Adrenal gland (tissue), 12 donors: ENCODE results near the gene STMN3. TPM values are rescaled to one million over a fixed set of nuclear protein-coding genes. Genes with fewer than 3 reads are reported as not detected.

Experiments
- DNase-seq, 7 donors: peaks; one replicate each; pipeline ENCODE4 v3.0.0-alpha.2; 2019 to 2020
- H3K27ac ChIP-seq, 5 donors: fragments of 200-600 bp; sonication (generic) in 4 of 5; 1 replicate in 3 of 5; 2 replicates in 2 of 5; pipeline versions ENCODE4 v1.5.1 to v1.8.0; 2016 to 2020; ENCODE audit warnings: mild to moderate bottlenecking in 1 of 5
- H3K27me3 ChIP-seq: fragments of 200-600 bp; 2 replicates; pipeline ENCODE4 v1.8.0; 2021
- H3K36me3 ChIP-seq, 2 donors: fragments of 200-600 bp; replicated peaks in 1 of 2; 1 replicate in 1 of 2; 2 replicates in 1 of 2; pipeline versions ENCODE4 v1.5.1 to v1.8.0; 2018 to 2022
- H3K4me1 ChIP-seq, 2 donors: fragments of 200-600 bp; replicated peaks in 1 of 2; 1 replicate in 1 of 2; 2 replicates in 1 of 2; pipeline versions ENCODE4 v1.5.1 to v1.8.0; 2018 to 2021
- H3K4me3 ChIP-seq, 4 donors: fragments of 200-600 bp; sonication (generic) in 3 of 4; one replicate each; pipeline ENCODE4 v1.5.1; 2016 to 2018
- H3K9me3 ChIP-seq, 3 donors: fragments of 200-600 bp; sonication (generic) in 1 of 3; replicated peaks in 1 of 3; 1 replicate in 2 of 3; 2 replicates in 1 of 3; pipeline versions ENCODE4 v1.5.1 to v1.8.0; 2016 to 2021
- POLR2A ChIP-seq, 2 donors: fragments of 450-650 bp; IDR thresholded peaks; one replicate each; pipeline ENCODE4 v1.6.1; 2017; ENCODE audit warnings: antibody characterized with exemption in 2 of 2, mild to moderate bottlenecking in 2 of 2, moderate library complexity in 1 of 2
- WGBS, 4 donors: extraction: QIAGEN DNeasy Blood & Tissue Kit in 2 of 4; methylation state at CpG; one replicate each; pipeline versions ENCODE4 v1.1.5 to v1.1.7; 2013 to 2017; 5-methylcytosine and 5-hydroxymethylcytosine counted together
- intact Hi-C, 2 donors: fragments of 100-400 bp; cut with DNase I; formaldehyde crosslinking; loops; one replicate each; pipeline versions ENCODE4 v1.14.1 to v1.15.0; 2022 to 2023
- polyA plus RNA-seq, 3 donors: library from polyadenylated mRNA; stranded (reverse); fragments of 200-250 nt in 2 of 3; fragments of 350-450 nt in 1 of 3; fragmentation: Illumina TruSeq in 1 of 3; extraction: RNeasy Lipid Tissue Mini Kit (QIAGEN cat#74804) in 1 of 3; gene quantifications; one replicate each; pipeline ENCODE4 v1.2.3, GENCODE V29; 2013 to 2014
- total RNA-seq, 9 donors: library from RNA; depleted of rRNA in 4 of 9; stranded (reverse); fragments of >200 nt in 4 of 9; fragments of 120-200 nt in 1 of 9; fragmentation: NEBNext Ultra II Directional in 1 of 9; extraction: Animal tissue kit (Norgen Biotek cat#: 25700) in 1 of 9; gene quantifications; one replicate each; pipeline versions ENCODE4 v1.1.0 to v1.2.4, GENCODE V29; 2013 to 2023
- TF ChIP-seq, protein P1 (sequence below), 6 experiments: fragments of 450-650 bp in 4 of 6; fragments of 200-600 bp in 2 of 6; sonication (generic) in 1 of 6; IDR thresholded peaks; 1 replicate in 5 of 6; 2 replicates in 1 of 6; pipeline versions ENCODE4 v1.5.1 to v1.8.0; 2016 to 2021; ENCODE audit warnings: antibody characterized with exemption in 6 of 6, mild to moderate bottlenecking in 2 of 6, moderate library complexity in 1 of 6
- donor health status: healthy with polysubstance abuse.
- donor health status: Bipolar disorder and iron deficiency.
- donor health status: DM: yes; HTN: yes; CAD: no.
- donor health status: DM: no; HTN: no; CAD: no.
- donor health status: DM: no; HTN: no; CAD: no.
- donor health status: DM: yes; HTN: yes; CAD: no.

STMN3 gene
- total and polyA plus RNA-seq, 12 donors: 29.2 to 109 (median 54.5) TPM

DNA sequence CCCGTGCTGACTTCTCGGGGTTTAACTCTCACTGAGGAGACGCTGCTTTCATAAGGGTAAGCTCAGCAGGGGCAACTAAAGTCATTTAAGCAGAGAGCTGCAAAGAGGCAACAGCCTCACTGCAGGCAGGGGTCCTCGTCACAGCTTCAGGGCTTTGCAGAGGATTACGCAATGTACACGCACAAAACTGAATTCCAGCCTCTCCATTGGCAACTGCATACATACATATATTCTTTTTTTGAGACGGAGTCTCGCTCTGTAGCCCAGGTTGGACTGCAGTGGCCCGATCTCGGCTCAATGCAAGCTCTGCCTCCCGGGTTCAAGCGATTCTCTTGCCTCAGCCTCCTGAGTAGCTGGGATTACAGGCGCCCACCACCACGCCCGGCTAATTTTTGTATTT lies 28.7 kb downstream of the STMN3 start:
- Histone ChIP-seq H3K9me3 (no peaks in the 10 kb centered on the region), H3K27me3 (no peaks in the 10 kb centered on the region), H3K27ac (no peak overlapping the region), H3K4me1 (peaks cover 25 to 27% of the 10 kb centered on the region in 2 donors), H3K4me3 (no peak overlapping the region), H3K36me3 (no peaks in the 10 kb centered on the region)
- DNase-seq: peak in 1 of 7 donors; percentile 5
- intact Hi-C loops: no loop called here
- WGBS, 4 donors: 82 to 90% (median 87%) methylated on average over 15 of the region's 15 CpGs
- TF ChIP-seq, protein P1, sequence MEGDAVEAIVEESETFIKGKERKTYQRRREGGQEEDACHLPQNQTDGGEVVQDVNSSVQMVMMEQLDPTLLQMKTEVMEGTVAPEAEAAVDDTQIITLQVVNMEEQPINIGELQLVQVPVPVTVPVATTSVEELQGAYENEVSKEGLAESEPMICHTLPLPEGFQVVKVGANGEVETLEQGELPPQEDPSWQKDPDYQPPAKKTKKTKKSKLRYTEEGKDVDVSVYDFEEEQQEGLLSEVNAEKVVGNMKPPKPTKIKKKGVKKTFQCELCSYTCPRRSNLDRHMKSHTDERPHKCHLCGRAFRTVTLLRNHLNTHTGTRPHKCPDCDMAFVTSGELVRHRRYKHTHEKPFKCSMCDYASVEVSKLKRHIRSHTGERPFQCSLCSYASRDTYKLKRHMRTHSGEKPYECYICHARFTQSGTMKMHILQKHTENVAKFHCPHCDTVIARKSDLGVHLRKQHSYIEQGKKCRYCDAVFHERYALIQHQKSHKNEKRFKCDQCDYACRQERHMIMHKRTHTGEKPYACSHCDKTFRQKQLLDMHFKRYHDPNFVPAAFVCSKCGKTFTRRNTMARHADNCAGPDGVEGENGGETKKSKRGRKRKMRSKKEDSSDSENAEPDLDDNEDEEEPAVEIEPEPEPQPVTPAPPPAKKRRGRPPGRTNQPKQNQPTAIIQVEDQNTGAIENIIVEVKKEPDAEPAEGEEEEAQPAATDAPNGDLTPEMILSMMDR (IDR thresholded peaks at IDR 0.05): no peak
- no peak for TF ChIP-seq POLR2A (IDR thresholded peaks at IDR 0.05)

DNA sequence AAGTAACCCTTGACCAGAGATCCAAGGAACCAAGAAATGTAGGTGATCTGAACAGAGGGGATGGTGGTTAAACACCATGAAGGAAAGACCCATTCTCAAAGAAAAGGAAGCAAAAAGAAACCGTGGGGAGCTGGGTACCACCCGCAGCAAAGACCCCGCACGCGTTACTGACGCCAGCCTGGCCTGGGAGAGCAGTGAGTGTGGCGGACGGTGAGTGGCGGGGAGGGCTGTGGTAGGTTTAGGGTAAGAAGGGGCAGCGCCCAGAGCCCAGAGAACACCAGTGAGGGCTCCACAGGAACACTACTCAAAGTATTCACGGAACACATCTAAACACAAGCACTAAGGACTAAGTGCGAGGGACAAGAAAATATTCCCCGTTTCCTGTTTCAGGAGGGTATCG lies 30.5 kb downstream of the STMN3 start:
- TF ChIP-seq, protein P1 (IDR thresholded peaks at IDR 0.05): no peak
- TF ChIP-seq POLR2A (IDR thresholded peaks at IDR 0.05): no peak
- Histone ChIP-seq H3K36me3 (peaks cover 0 to 12% of the 10 kb centered on the region in 2 donors), H3K27me3 (no peaks in the 10 kb centered on the region), H3K4me3 (no peak overlapping the region), H3K4me1 (peaks cover 14 to 15% of the 10 kb centered on the region in 2 donors), H3K27ac (peak overlapping the region; percentile 40 to 82 (median 52)), H3K9me3 (no peaks in the 10 kb centered on the region)
- intact Hi-C loops: no loop called here
- DNase-seq: peak in 1 of 7 donors; percentile 12
- 94 to 97% (median 96%) methylated on average over 14 of the region's 14 CpGs for WGBS, 4 donors

DNA sequence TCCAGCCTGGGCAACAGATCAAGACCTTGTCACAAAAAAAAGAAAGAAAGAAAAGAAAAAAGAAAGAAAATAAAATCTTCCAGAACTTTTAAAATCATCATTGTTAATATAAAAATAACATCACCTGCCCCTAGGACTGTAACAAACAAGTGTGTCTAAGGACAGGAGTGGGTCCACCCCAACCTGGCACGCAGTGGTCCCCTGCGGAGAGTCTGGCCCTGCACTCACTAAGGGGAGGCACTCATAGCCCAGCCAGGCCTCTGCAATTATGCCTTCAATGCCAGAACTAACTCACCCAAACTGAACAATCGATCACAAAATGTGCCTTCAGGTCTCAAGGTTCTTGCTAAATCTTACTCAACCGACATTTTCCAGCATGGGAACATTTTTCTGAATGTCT lies 31.1 kb downstream of the STMN3 start:
- DNase-seq: peak in 1 of 7 donors; percentile 42
- H3K9me3 ChIP-seq: no peaks in the 10 kb centered on the region
- peaks cover 12 to 14% of the 10 kb centered on the region in 2 donors for H3K4me1 ChIP-seq
- no peak overlapping the region for H3K4me3 ChIP-seq
- intact Hi-C loops: no loop called here
- TF ChIP-seq, protein P1 (IDR thresholded peaks at IDR 0.05): no peak
- no peak for TF ChIP-seq POLR2A (IDR thresholded peaks at IDR 0.05)
- H3K27me3 ChIP-seq: no peaks in the 10 kb centered on the region
- WGBS, 4 donors: 50 to 63% (median 59%) methylated on average over 3 to 4 of the region's 4 CpGs
- H3K36me3 ChIP-seq: peaks cover 0 to 18% of the 10 kb centered on the region in 2 donors
- H3K27ac ChIP-seq: peak overlapping the region; percentile 40 to 82 (median 52)

DNA sequence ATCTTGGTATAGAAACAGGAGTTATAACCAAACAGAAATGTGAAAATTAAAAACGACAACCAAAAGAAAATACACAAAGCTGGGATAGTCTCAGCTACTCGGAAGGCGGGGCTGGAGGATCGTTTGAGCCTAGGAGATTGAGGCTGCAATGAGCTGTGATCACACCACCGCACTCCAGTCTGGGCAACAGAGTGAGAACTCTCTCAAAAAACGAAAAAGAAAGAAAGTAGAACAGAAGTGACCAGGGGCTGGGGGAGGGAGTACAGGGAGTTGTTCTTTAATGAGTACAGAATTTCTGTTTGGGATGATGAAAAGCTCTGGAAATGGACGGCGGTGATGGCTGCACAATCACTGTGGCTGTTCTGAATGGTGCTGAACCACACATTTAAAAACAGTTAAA lies 32.2 kb downstream of the STMN3 start:
- no peaks in the 10 kb centered on the region for H3K9me3 ChIP-seq
- TF ChIP-seq, protein P1 (IDR thresholded peaks at IDR 0.05): no peak
- no peak for TF ChIP-seq POLR2A (IDR thresholded peaks at IDR 0.05)
- no peak overlapping the region for H3K27ac ChIP-seq
- H3K4me1 ChIP-seq: peaks cover 12 to 14% of the 10 kb centered on the region in 2 donors
- no peaks in the 10 kb centered on the region for H3K27me3 ChIP-seq
- intact Hi-C loops: no loop called here
- DNase-seq: no peak
- H3K36me3 ChIP-seq: peaks cover 0 to 26% of the 10 kb centered on the region in 2 donors
- 86 to 87% (median 86%) methylated on average over 8 of the region's 8 CpGs for WGBS, 4 donors
- H3K4me3 ChIP-seq: no peak overlapping the region
